HG02938 (cell line): ENCODE data around the gene BCL10.

ENCODE experiments used
- ATAC-seq: cut with Tn5 transposase; IDR thresholded peaks from one replicate; pipeline ENCODE4 v1.9.1; 2021; ENCODE audit warnings: mild to moderate bottlenecking, moderate library complexity; ENCODE audit not compliant: unreplicated experiment

Gene BCL10

DNA sequence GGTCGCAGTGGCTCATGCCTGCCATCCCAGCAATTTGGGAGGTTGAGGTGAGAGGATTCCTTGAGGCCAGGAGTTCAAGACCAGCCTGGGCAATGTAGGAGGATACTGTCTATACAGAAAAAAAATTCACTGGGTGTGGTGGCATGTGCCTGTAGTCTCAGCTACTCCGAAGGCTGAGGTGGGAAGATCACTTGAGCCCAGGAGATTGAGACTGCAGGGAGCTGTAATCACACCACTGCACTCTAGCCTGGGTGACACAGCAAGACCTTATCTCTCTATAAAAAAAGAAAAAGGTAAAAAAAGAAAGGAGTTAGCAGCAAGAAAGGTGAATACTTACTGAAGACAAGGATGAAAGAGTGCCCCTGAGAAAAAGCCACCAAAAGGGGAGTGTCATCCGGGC, 23.7 kb upstream of the BCL10 start:
- no peak for ATAC-seq

DNA sequence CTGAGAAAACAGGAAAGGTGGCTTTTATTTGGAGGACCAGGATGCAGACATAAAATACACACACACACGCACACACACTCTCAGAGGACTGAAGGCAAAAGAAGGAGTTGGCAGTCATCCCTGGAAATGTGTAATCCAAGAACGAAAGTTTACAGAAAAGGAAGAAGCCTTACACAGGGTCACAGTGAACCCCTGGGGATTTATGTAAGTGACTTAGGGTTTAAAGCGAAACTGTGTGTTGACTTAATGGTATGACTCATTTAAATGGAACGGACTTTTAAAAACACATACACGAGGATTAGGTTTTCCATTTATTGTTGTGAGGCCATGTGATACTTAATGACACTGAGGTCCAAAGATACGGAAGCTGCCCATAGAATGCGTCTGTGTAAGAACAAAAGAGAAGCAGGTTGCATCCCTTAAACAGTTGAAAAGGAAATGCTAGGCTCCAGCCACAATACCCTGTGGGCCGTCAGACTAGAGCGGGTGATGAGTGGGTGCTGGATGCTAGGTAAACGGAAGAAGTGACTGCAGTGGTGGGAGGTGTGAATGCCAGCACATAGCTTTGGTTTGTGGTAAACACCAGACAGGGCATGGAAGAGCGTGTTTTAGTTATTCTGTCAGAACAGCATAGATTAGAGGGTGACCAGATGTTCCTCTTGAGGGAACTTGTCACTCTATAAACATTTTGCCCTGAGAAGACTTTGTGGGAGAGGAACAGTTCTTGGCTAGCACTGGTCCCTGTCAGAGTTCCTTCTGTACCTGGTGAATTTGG, 21.6 kb upstream of the BCL10 start:
- peak; percentile 91 for ATAC-seq

DNA sequence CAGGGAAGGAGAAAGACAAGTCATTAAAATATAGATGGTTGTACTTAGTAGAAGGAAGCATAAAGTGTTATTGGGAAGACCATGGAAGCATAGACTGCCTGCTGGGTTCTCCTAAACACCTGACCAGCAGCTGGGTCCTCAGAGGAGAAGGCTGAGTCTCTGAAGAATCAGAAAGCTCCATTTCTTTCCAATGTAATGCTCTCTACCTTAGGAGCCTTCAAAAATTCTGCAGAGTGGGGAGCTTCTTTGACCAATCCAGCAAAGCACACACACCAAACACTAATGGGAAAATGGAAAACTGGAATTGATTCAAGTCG, 21.1 kb upstream of the BCL10 start:
- no peak for ATAC-seq

- no peak for ATAC-seq
These were observed 20.5 kb upstream of the BCL10 start for GRCh38 chr1:85296980-85297379.

GRCh38 chr1:85295654-85296053, 19.2 kb upstream of the BCL10 start:
- ATAC-seq: no peak

DNA sequence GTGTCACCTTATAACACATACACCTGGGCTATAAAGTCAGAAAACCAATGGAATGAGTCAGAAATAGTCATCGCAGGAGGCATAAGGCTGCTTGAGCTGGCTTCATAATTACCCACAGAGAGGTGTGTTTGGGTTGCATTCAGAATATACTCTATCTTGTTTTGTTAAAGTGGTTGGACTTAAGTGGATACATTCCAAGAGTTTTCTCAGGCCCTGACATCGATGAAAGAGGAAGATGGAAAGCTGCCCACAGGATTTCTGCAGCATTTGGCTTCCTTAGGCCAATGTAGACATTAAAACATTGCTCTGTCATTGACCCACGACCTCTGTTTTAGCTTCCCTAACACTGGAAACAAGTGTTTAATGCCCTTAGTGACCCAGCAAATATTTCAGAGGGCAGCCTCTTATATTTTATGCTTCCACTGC, 18.6 kb upstream of the BCL10 start:
- no peak for ATAC-seq

DNA sequence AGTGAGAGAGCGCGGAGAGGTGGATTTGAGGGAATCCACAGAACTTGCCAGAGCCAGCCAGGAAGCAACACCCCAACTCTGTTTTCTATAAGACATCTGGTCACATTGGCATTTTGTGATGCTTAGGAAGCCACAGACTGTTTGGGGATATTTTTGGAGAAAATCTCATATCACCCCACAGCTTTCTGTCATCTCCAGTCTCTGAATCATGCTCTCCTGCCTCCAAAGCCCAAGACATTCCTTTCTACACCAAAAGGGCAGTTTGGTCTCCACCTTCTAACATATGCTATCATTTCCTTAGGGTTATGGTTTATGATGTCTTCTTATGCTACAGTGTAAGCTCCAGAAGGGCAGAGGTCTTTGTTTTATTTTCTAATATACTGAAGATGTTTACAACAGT, 14.4 kb upstream of the BCL10 start:
- ATAC-seq: no peak

- no peak for ATAC-seq
These were observed 13.5 kb upstream of the BCL10 start for GRCh38 chr1:85289848-85290335.

GRCh38 chr1:85289207-85289847, 12.9 kb upstream of the BCL10 start:
- ATAC-seq: no peak

- ATAC-seq: no peak
These were observed 7.8 kb upstream of the BCL10 start for GRCh38 chr1:85284202-85284601.

DNA sequence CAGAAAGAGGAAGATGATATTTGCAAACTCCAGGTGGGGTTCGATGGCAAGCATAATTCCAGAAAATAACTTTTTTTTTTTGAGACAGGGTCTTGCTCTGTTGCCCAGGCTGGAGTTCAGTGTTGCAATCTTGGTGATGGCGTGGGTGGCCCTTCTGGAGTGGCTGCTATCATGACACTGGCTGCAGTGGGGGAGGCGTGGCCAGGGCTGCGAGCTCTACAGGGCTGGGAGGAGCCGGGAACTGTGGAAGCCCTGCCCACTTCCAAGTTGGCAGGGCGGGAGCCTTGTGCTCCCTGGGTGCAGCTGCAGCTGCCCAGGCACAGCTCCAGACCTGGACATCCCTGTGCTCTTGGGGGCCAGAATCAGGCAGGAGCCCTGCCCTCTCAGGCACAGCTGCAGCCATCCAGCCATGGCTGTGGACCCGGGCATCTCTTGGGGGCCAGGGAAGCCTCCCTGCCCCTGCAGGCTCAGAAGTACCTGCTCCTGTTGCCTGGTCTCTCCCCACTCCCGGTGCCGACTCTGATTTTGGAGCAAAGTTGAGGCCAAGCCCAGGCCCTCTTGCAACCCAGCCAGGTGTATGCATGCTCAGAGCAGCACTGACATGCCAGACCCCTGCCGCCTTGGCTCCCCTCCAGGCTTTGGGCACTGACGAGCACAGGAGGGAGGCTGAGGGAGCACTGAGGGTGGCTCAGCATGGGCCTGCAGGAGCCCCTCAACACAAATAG, 7.2 kb upstream of the BCL10 start:
- ATAC-seq: no peak

- ATAC-seq: no peak
These were observed 6.0 kb upstream of the BCL10 start for GRCh38 chr1:85282424-85282823.

- ATAC-seq: no peak
These were observed 4.2 kb upstream of the BCL10 start for GRCh38 chr1:85280636-85281035.

GRCh38 chr1:85279458-85280080, 3.1 kb upstream of the BCL10 start:
- ATAC-seq: no peak

- peak; percentile 12 for ATAC-seq
These were observed 2.5 kb upstream of the BCL10 start for GRCh38 chr1:85278853-85279314.

DNA sequence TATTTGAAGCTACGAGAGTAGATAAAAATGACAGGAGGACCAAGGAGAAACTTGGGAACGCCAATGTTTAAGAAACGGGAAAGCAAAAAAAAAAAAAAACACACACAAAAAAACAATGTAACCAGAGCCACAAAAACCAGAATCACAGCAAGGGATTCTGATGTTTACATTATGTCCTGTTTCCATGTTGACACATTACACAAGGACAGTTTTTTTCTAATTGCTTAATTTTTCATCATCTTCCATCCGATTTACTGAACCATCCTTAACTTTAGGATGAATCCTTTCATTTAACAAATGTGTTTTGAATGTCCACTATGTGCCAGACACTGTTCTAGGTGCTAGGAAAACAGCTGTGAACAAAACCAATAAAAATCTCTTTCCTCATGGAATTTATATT, 1.4 kb upstream of the BCL10 start:
- no peak for ATAC-seq

- no peak for ATAC-seq
These were observed 677 bp upstream of the BCL10 start for GRCh38 chr1:85276978-85277639.

DNA sequence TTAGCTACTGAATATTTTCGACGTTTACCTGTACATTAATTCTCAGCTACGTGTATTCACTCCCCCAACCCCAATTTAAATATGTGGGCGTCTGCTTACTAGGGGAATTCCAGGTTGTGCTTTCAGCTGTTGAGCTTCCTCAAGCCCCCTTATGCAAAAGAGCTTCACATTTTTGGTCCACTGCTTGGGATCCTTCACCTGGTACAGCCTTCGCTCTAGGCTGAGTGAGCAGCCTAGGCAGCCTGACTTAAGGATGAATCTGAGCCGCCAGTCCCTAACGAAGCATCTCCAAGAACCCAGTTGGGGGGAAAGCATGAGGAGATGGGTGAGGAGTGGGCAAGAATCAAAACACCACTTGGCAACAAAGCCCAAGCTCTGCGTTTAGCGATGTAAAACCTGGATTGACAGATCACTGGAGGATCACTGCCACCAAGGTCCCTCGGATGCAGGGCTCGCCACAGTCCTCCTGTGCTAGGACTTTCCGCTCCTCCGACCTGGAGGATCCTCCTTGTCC, 674 bp downstream of the BCL10 start:
- no peak for ATAC-seq

DNA sequence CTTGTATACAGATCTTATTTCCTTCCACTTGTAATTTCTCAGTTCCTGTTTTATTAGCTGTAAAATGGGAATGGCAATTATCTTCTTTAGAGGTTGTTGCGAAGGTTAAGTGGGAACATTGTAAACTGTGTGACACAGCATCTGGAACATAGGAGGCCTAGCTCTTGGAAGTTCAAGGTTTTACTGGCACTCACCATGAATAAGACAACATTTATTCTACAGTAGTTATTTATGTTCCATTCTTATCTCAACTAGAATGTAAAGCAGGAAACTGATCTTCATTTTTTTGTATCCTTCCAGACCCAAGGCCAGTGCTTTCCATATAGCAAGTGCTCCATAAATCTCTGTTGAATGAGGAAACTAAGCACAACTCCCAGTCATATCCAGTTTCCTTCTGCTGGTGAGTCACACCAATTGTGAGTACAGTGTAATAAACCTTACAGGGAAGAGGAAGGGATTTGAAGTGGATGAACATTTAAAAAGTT, 1.4 kb downstream of the BCL10 start:
- ATAC-seq: no peak

DNA sequence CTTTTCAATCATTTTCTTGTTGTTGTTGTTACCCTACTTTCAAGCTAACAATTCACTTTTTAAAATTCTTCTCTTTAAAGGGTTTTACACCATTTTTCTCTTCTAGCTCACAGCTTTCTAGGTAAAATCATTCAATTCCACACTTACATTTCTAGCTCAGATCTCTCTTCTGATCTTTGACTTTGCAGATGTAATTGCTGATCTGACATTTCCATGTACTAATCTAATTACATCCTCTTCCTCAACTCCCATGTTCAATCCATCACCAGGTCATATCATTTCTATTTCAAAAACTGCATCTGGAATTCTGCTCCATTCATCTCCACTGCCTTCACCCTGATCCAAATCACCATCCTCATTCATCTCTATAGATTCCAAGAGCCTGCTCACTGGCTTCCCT, 3.0 kb downstream of the BCL10 start:
- ATAC-seq: no peak
